GM18861 (cell line): ENCODE results near the gene SCARF2.
"Not testable (repeated sequence)": the region's sequence is repeated elsewhere in the genome, so short reads cannot be mapped to it uniquely, and the experiment has no call there.

ENCODE experiments used
- ATAC-seq: cut with Tn5 transposase; IDR thresholded peaks from one replicate; pipeline ENCODE4 v1.9.1; 2021; ENCODE audit not compliant: unreplicated experiment

Gene SCARF2

GRCh38 chr22:20414059-20414440 lies 23.6 kb downstream of the SCARF2 start:
- ATAC-seq, result no peak

GRCh38 chr22:20413217-20414058 lies 24.2 kb downstream of the SCARF2 start:
- no peak for ATAC-seq

GRCh38 chr22:20412474-20413216 lies 25.0 kb downstream of the SCARF2 start:
- ATAC-seq, result no peak

- ATAC-seq, result not testable (repeated sequence)
Measured at GRCh38 chr22:20409385-20409784, 28.2 kb downstream of the SCARF2 start.

GRCh38 chr22:20408891-20409290 lies 28.7 kb downstream of the SCARF2 start:
- no peak for ATAC-seq

- ATAC-seq, result no peak
Measured at GRCh38 chr22:20407829-20408228, 29.8 kb downstream of the SCARF2 start.

GRCh38 chr22:20406686-20407408 lies 30.8 kb downstream of the SCARF2 start:
- ATAC-seq, result no peak

- no peak for ATAC-seq
Measured at GRCh38 chr22:20405931-20406685, 31.5 kb downstream of the SCARF2 start.

- ATAC-seq, result no peak
Measured at GRCh38 chr22:20405291-20405930, 32.2 kb downstream of the SCARF2 start.

GRCh38 chr22:20404881-20405280 lies 32.7 kb downstream of the SCARF2 start:
- no peak for ATAC-seq

- no peak for ATAC-seq
Measured at GRCh38 chr22:20403779-20404140, 33.9 kb downstream of the SCARF2 start.

GRCh38 chr22:20402960-20403778 lies 34.5 kb downstream of the SCARF2 start:
- no peak for ATAC-seq

GRCh38 chr22:20401376-20402014 lies 36.1 kb downstream of the SCARF2 start:
- no peak for ATAC-seq

GRCh38 chr22:20400606-20401375 lies 36.8 kb downstream of the SCARF2 start:
- ATAC-seq, result no peak

- ATAC-seq, result no peak
Measured at GRCh38 chr22:20399866-20400605, 37.6 kb downstream of the SCARF2 start.

GRCh38 chr22:20398420-20398819 lies 39.2 kb downstream of the SCARF2 start:
- no peak for ATAC-seq

GRCh38 chr22:20397498-20397897 lies 40.1 kb downstream of the SCARF2 start:
- no peak for ATAC-seq

- ATAC-seq, result no peak
Measured at GRCh38 chr22:20396639-20397038, 41.0 kb downstream of the SCARF2 start.
